Stimulated activated CD4-positive, alpha-beta T cell treated with anti-CD3 and anti-CD28 coated beads, TNF-alpha, amount 100 ng/mL, for 4 hours (primary cell): Measurements from ENCODE around the gene KCNQ4.

ENCODE experiments used
- DNase-seq, 3 experiments: peaks; one replicate each; pipeline ENCODE4 v3.0.0-alpha.2; 2020; ENCODE audit warnings: low read depth in 3 of 3

Gene KCNQ4

GRCh38 chr1:40777224-40777970 is 6.2 kb upstream of the KCNQ4 start:
- no peak for DNase-seq

- DNase-seq: no peak
Observed at GRCh38 chr1:40780678-40781607, 2.6 kb upstream of the KCNQ4 start.

GRCh38 chr1:40781608-40781971 is 2.0 kb upstream of the KCNQ4 start:
- no peak for DNase-seq

GRCh38 chr1:40782371-40782956 is 1.1 kb upstream of the KCNQ4 start:
- DNase-seq: no peak

- no peak for DNase-seq
Observed at GRCh38 chr1:40784141-40784770, 669 bp downstream of the KCNQ4 start.

- DNase-seq: no peak
Observed at GRCh38 chr1:40784771-40785151, 1.2 kb downstream of the KCNQ4 start.

- DNase-seq: no peak
Observed at GRCh38 chr1:40785446-40785845, 1.9 kb downstream of the KCNQ4 start.

GRCh38 chr1:40786171-40786994 is 2.8 kb downstream of the KCNQ4 start:
- no peak for DNase-seq

GRCh38 chr1:40786995-40787705 is 3.6 kb downstream of the KCNQ4 start:
- no peak for DNase-seq

GRCh38 chr1:40787737-40788560 is 4.4 kb downstream of the KCNQ4 start:
- DNase-seq: no peak

- DNase-seq: no peak
Observed at GRCh38 chr1:40788561-40789341, 5.2 kb downstream of the KCNQ4 start.

- no peak for DNase-seq
Observed at GRCh38 chr1:40789342-40789598, 5.7 kb downstream of the KCNQ4 start.

GRCh38 chr1:40789661-40790430 is 6.3 kb downstream of the KCNQ4 start:
- no peak for DNase-seq

GRCh38 chr1:40792036-40792435 is 8.4 kb downstream of the KCNQ4 start:
- no peak for DNase-seq

GRCh38 chr1:40793617-40794016 is 10.0 kb downstream of the KCNQ4 start:
- no peak for DNase-seq

GRCh38 chr1:40794048-40794447 is 10.5 kb downstream of the KCNQ4 start:
- no peak for DNase-seq

GRCh38 chr1:40794974-40795715 is 11.6 kb downstream of the KCNQ4 start:
- no peak for DNase-seq
